Stimulated activated naive CD8-positive, alpha-beta T cell treated with anti-CD3 and anti-CD28 coated beads, Interleukin-15, amount 100 ng/mL, for 72 hours (primary cell): ENCODE measurements around the gene PLOD2.

Experiments
- ATAC-seq: fragments of 150-1000 bp; cut with Tn5 transposase; 2 replicates; pipeline ENCODE4 v1.10.0; 2021; ENCODE audit warnings: mild to moderate bottlenecking, moderate library complexity
- DNase-seq, 2 donors: peaks; one replicate each; pipeline ENCODE4 v3.0.0; 2021 to 2022
- H3K27ac Mint-ChIP-seq, 2 donors: one replicate each; pipeline ENCODE4 v1.8.0; 2022; ENCODE audit warnings: mild to moderate bottlenecking in 2 of 2, mixed read lengths in 2 of 2, moderate library complexity in 2 of 2
- H3K27me3 Mint-ChIP-seq: one replicate; pipeline ENCODE4 v1.8.0; 2022; ENCODE audit warnings: mixed read lengths
- H3K4me1 Mint-ChIP-seq: one replicate; pipeline ENCODE4 v1.8.0; 2022; ENCODE audit warnings: mild to moderate bottlenecking, mixed read lengths
- H3K4me3 Mint-ChIP-seq, 2 donors: one replicate each; pipeline ENCODE4 v1.8.0; 2022; ENCODE audit warnings: mild to moderate bottlenecking in 2 of 2, mixed read lengths in 2 of 2, moderate library complexity in 1 of 2
- H3K9me3 Mint-ChIP-seq, 2 donors: one replicate each; pipeline ENCODE4 v1.8.0; 2022; ENCODE audit warnings: mixed read lengths in 2 of 2

The PLOD2 gene

GRCh38 chr3:146072824-146073223, 88.2 kb downstream of the PLOD2 start:
- no peak for DNase-seq
- Mint-ChIP-seq H3K4me1 (no peaks in the 10 kb centered on the region), H3K27me3 (no peaks in the 10 kb centered on the region), H3K27ac (no peak overlapping the region), H3K9me3 (no peaks in the 10 kb centered on the region), H3K4me3 (no peak overlapping the region)
- no peak for ATAC-seq

GRCh38 chr3:146072061-146072460, 88.9 kb downstream of the PLOD2 start:
- Mint-ChIP-seq H3K27ac (no peak overlapping the region), H3K4me1 (no peaks in the 10 kb centered on the region), H3K27me3 (no peaks in the 10 kb centered on the region), H3K4me3 (no peak overlapping the region), H3K9me3 (no peaks in the 10 kb centered on the region)
- no peak for DNase-seq
- ATAC-seq: no peak

- H3K9me3 Mint-ChIP-seq: no peaks in the 10 kb centered on the region
- H3K4me3 Mint-ChIP-seq: no peak overlapping the region
- H3K27ac Mint-ChIP-seq: no peak overlapping the region
- H3K4me1 Mint-ChIP-seq: no peaks in the 10 kb centered on the region
- DNase-seq (no peak), ATAC-seq (no peak)
- H3K27me3 Mint-ChIP-seq: no peaks in the 10 kb centered on the region
These were observed 89.4 kb downstream of the PLOD2 start for GRCh38 chr3:146071632-146072031.

GRCh38 chr3:146067048-146067447, 93.9 kb downstream of the PLOD2 start:
- DNase-seq: no peak
- Mint-ChIP-seq H3K4me1 (no peaks in the 10 kb centered on the region), H3K4me3 (no peak overlapping the region), H3K27ac (no peak overlapping the region), H3K9me3 (no peaks in the 10 kb centered on the region), H3K27me3 (no peaks in the 10 kb centered on the region)
- no peak for ATAC-seq

DNA sequence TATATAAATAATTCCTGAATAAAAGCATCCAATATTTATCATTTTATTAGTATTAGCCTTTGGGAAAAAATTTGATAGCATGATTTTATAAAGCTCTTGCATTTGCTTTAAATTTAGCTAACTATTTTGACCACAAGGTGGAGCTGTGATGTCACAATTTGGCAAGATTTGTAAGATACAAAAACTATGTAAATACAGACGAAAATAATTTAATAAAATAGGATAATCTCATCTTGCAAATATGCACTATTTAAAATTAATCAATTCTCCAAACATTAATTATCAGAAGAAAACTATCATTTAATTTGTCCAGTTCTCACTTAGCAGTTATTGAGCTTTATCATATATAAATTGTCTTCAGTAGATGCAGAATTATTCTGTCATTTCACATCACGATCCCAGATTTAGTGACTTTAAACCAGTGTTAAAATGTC, 95.4 kb downstream of the PLOD2 start:
- DNase-seq: no peak
- no peak overlapping the region for H3K27ac Mint-ChIP-seq

GRCh38 chr3:146058241-146058640, 102.7 kb downstream of the PLOD2 start:
- H3K9me3 Mint-ChIP-seq: no peaks in the 10 kb centered on the region
- H3K27ac Mint-ChIP-seq: no peak overlapping the region
- H3K27me3 Mint-ChIP-seq: no peaks in the 10 kb centered on the region
- no peak for DNase-seq
- no peak for ATAC-seq
- H3K4me1 Mint-ChIP-seq: no peaks in the 10 kb centered on the region
- no peak overlapping the region for H3K4me3 Mint-ChIP-seq

More for the DNA sequence above, 95.4 kb downstream of the PLOD2 start:
- no peaks in the 10 kb centered on the region for H3K4me1 Mint-ChIP-seq
- H3K27me3 Mint-ChIP-seq: no peaks in the 10 kb centered on the region
- ATAC-seq: no peak
- H3K4me3 Mint-ChIP-seq: no peak overlapping the region
- H3K9me3 Mint-ChIP-seq: no peaks in the 10 kb centered on the region

GRCh38 chr3:146052791-146053310, 108.1 kb downstream of the PLOD2 start:
- Mint-ChIP-seq H3K9me3 (no peaks in the 10 kb centered on the region), H3K27me3 (no peaks in the 10 kb centered on the region), H3K4me1 (no peaks in the 10 kb centered on the region), H3K4me3 (no peak overlapping the region), H3K27ac (no peak overlapping the region)
- ATAC-seq (no peak), DNase-seq (no peak)

DNA sequence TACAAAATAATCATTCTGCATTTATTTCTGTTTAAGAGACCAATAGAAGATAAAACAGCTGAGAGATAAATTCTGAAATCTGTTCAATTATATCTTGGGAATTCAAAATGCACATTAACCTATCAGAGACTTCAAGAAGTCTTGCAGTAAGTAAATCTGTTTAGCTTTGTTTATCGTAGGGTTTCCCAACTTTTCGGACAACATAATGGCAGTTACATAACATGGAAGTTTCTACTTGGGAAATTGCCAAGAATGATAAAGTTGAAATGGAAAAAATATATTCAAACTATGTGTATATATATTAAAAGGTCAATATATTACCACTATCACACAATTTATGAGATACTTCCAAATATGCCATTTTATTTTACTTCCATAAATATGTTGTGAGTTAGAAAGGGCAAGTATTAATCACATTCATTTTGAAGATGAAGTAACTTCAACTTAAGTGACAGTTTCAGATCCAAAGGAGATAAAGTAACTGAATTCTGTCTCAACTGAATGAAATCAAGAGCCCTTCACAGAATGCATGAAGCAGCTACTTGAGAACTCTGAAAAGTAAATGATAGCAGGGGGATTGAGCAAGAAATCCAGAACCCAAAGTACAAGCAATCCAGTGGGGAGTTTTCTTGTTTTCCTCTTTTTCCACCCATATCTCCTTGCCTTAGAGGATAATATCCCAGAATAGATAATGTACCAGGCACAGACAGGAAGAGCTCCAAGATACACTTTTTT, 108.8 kb downstream of the PLOD2 start:
- H3K4me3 Mint-ChIP-seq: no peak overlapping the region
- H3K4me1 Mint-ChIP-seq: no peaks in the 10 kb centered on the region
- no peak for ATAC-seq
- no peak overlapping the region for H3K27ac Mint-ChIP-seq
- no peak for DNase-seq
- no peaks in the 10 kb centered on the region for H3K9me3 Mint-ChIP-seq
- H3K27me3 Mint-ChIP-seq: no peaks in the 10 kb centered on the region

GRCh38 chr3:146050691-146051090, 110.3 kb downstream of the PLOD2 start:
- no peaks in the 10 kb centered on the region for H3K9me3 Mint-ChIP-seq
- ATAC-seq (no peak), DNase-seq (no peak)
- H3K27ac Mint-ChIP-seq: no peak overlapping the region
- H3K4me1 Mint-ChIP-seq: no peaks in the 10 kb centered on the region
- no peaks in the 10 kb centered on the region for H3K27me3 Mint-ChIP-seq
- H3K4me3 Mint-ChIP-seq: no peak overlapping the region

DNA sequence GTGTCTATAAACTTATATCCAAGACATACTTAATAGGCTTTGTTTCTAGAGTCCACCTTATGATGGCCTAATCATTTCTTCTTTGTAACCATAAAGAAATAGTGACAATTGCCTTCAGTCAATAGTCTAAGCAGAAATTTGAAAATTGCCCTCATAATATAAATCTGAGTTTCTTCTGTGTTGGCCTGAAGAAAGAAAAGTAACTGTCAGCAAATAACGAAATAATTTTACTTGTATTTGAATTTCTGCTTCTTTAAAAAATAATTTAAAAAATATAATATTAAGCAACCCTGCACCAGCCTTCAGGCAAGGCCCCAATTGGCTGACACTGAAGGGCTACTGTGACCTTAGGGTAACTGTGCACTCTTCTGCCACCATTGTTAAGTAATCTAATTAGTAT, 113.5 kb downstream of the PLOD2 start:
- H3K27me3 Mint-ChIP-seq: no peaks in the 10 kb centered on the region
- no peak overlapping the region for H3K27ac Mint-ChIP-seq
- DNase-seq (no peak), ATAC-seq (no peak)
- no peaks in the 10 kb centered on the region for H3K4me1 Mint-ChIP-seq
- peaks cover 4 to 5% of the 10 kb centered on the region in 2 donors for H3K9me3 Mint-ChIP-seq
- no peak overlapping the region for H3K4me3 Mint-ChIP-seq

DNA sequence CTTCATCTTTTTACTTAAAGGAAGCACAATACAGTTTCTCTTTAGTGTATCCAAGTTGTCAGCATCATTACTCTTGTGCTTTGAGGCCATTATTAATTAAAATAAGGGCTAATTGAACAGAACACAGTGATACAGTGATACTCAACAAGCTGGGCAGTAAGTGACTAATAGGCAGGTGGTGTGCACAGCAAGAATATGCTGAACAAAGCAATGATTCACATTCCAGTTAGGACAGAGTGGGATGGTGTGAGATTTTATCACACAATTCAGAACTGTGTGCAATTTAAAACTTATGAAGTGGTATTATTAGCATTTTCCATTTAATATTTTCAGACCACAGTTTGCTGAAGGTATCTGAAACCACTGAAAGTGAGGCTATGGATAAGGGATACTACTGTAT, 116.9 kb downstream of the PLOD2 start:
- Mint-ChIP-seq H3K27me3 (no peaks in the 10 kb centered on the region), H3K4me3 (no peak overlapping the region), H3K9me3 (peaks cover 4 to 5% of the 10 kb centered on the region in 2 donors), H3K4me1 (no peaks in the 10 kb centered on the region), H3K27ac (no peak overlapping the region)
- DNase-seq (no peak), ATAC-seq (no peak)

DNA sequence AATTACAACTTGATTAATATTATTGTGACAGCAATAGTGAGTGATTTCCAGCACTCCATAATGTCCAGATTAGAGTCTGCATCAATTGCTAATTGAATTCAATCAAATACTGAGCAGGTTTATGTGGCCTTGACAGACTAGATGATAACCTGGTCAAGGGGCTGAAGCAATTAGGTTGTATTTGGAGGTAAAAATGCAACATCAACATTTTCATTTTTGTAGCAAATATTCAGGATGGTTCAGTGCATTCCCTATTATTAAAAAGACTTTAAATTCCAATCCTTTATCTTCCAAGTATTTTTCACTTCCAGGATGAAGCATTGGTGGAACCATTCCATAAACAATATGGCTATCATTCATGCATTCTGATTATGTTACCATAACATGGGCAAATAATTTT, 120.4 kb downstream of the PLOD2 start:
- peaks cover 4 to 5% of the 10 kb centered on the region in 2 donors for H3K9me3 Mint-ChIP-seq
- ATAC-seq (no peak), DNase-seq (no peak)
- no peaks in the 10 kb centered on the region for H3K4me1 Mint-ChIP-seq
- no peak overlapping the region for H3K27ac Mint-ChIP-seq
- H3K4me3 Mint-ChIP-seq: no peak overlapping the region
- no peaks in the 10 kb centered on the region for H3K27me3 Mint-ChIP-seq

DNA sequence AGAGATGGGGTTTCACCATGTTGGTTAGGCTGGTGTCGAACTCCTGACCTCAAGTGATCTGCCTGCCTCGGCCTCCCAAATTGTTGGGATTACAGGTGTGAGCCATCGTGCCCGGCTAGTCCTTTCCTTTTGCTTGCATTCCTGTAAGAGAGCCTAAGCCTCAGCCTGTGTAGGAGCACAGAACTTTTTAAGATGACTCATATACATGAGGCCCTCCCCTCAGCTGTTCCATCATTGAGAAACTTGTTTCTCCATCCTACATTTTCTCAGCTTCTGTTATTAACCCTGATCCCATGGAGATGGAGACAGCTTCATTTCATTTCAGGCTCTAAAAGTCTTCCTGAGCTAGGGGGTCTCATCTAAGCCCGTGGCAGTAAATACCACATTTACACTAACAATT, 123.3 kb downstream of the PLOD2 start:
- Mint-ChIP-seq H3K27me3 (no peaks in the 10 kb centered on the region), H3K27ac (no peak overlapping the region), H3K9me3 (no peaks in the 10 kb centered on the region), H3K4me1 (no peaks in the 10 kb centered on the region), H3K4me3 (no peak overlapping the region)
- DNase-seq: no peak
- no peak for ATAC-seq

- no peak for ATAC-seq
- peaks cover 0 to 6% of the 10 kb centered on the region in 2 donors for H3K9me3 Mint-ChIP-seq
- H3K27ac Mint-ChIP-seq: no peak overlapping the region
- H3K4me1 Mint-ChIP-seq: no peaks in the 10 kb centered on the region
- no peak for DNase-seq
- H3K4me3 Mint-ChIP-seq: no peak overlapping the region
- H3K27me3 Mint-ChIP-seq: no peaks in the 10 kb centered on the region
These were observed 124.7 kb downstream of the PLOD2 start for GRCh38 chr3:146036281-146036680.

- Mint-ChIP-seq H3K27me3 (no peaks in the 10 kb centered on the region), H3K27ac (no peak overlapping the region), H3K4me3 (no peak overlapping the region), H3K9me3 (peaks cover 8 to 13% of the 10 kb centered on the region in 2 donors), H3K4me1 (no peaks in the 10 kb centered on the region)
- DNase-seq: no peak
- ATAC-seq: no peak
These were observed 125.6 kb downstream of the PLOD2 start for GRCh38 chr3:146035366-146035765.

DNA sequence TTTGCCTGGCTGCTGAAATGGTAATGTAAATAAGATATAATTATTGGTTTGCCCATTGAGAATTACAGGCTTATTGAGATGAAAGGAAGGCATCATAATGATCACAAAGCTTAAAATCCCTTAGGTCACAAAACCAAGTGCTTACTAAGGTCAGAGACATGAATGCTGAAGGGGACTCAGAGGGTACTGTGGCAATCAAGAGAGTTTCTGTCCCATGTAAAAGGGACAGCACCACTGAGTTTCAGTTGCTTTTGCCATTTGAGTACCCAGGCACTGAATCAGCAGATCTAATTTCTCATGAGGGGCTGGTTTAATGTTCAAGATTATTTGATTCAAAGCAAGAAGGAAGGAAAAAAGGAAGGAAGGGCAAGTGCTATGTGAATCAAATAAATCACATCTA, 127.0 kb downstream of the PLOD2 start:
- Mint-ChIP-seq H3K4me3 (no peak overlapping the region), H3K27ac (no peak overlapping the region), H3K27me3 (no peaks in the 10 kb centered on the region), H3K4me1 (no peaks in the 10 kb centered on the region), H3K9me3 (peaks cover 14 to 23% of the 10 kb centered on the region in 2 donors)
- DNase-seq (no peak), ATAC-seq (no peak)

DNA sequence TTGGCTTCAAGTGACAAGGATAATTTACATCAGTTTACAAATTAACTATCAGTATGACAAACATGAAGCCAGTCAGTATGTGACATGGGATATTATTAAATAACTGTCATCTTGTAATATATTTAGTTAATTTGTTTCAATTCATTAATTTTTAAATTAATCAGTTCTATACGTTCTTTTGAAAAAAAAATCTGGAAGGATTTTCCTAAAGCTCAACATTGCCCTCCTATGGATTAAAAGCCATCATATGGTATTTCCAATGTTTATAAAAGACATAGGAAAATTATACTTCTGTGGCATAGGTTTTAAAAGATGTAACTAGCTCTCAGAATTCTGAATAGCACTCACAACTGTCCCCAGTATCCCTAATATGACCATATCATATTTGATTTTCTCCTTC, 134.4 kb downstream of the PLOD2 start:
- Mint-ChIP-seq H3K4me3 (no peak overlapping the region), H3K27ac (no peak overlapping the region), H3K27me3 (no peaks in the 10 kb centered on the region), H3K4me1 (no peaks in the 10 kb centered on the region), H3K9me3 (peaks cover 14 to 24% of the 10 kb centered on the region in 2 donors)
- DNase-seq (no peak), ATAC-seq (no peak)
